ENCODE results near the gene PPFIBP2.
"Not testable (repeated sequence)": the region's sequence is repeated elsewhere in the genome, so short reads cannot be mapped to it uniquely, and the experiment has no call there.

PPFIBP2 gene

DNA sequence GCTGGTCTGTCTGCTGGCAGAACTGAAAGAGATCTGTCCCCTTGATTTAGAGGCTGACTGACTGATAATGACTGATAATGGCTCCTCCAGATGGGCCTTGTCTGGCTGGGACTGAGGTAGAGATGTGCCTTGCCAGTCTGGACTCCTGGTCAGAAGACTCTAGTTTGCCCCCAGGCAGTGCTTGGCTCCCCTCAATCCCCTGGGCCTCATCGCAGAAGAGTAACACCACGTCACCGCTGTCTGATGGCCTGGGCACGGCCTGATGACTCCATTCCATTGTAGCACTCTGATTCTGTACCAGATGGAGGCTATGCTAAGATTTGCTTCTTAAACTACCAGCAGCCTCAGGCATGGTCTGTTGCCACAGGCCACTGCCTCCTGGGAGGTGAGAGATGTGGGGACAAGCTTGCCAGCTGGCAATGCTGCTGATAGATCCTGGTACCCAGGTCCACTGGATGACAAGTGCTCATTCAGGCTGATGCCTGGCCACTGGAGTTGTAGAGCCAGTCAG is 140.5 kb downstream of the PPFIBP2 start:
- no peak for DNase-seq (ENCODE audit: low read depth)
- TF ChIP-seq, protein P1, sequence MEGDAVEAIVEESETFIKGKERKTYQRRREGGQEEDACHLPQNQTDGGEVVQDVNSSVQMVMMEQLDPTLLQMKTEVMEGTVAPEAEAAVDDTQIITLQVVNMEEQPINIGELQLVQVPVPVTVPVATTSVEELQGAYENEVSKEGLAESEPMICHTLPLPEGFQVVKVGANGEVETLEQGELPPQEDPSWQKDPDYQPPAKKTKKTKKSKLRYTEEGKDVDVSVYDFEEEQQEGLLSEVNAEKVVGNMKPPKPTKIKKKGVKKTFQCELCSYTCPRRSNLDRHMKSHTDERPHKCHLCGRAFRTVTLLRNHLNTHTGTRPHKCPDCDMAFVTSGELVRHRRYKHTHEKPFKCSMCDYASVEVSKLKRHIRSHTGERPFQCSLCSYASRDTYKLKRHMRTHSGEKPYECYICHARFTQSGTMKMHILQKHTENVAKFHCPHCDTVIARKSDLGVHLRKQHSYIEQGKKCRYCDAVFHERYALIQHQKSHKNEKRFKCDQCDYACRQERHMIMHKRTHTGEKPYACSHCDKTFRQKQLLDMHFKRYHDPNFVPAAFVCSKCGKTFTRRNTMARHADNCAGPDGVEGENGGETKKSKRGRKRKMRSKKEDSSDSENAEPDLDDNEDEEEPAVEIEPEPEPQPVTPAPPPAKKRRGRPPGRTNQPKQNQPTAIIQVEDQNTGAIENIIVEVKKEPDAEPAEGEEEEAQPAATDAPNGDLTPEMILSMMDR (IDR thresholded peaks at IDR 0.05; ENCODE audit: low read depth, low read length, missing control alignments): no peak
- H3K4me3 ChIP-seq (ENCODE audit: low read depth, low read length): no peak overlapping the region

DNA sequence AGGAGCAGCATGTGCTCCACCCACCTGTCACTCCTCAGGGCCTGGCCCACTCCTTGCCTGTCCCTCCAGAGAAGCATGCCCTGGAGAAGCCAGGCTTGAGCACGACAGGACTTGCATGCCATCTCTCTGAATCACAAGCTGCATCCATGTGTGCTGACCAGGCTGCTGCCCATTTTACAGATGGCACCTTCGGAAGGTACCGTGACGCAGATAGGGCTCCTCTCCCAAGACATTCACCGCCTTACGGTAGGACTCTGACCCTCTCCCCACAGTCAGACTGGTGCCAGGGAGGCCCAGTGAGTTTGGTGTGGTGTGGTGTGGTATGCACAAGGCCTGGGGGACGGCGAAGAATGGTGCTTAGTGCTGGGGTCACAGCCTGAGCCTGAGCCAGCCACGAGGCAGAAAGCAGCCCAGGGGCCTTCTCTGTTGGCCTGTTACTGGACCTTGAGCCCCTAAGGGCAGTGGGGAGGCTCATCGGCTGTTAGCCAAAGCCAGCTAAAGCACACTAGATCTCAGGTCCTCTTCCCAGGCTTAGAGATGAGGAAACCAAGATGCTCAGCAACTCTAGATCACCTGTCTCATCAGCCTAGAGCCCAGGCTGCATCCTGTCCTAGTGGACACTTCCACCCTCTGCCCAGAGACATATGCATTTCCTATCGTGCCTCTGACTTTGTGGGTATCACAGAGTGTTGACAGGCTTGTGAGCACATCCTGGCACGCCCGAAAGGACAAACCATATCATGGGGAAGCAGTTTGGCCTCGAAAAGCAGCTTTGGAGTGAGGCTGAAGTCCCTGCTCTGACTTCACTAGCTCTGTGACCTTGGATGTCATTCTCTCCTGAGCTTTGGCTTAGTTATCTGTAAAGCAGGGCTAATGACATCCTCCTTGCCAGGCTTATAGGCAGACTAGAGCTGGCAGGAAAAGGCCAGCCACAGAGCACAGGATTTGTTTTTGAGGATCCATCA is 141.7 kb downstream of the PPFIBP2 start:
- no peak for DNase-seq (ENCODE audit: low read depth)
- TF ChIP-seq, protein P1 (IDR thresholded peaks at IDR 0.05; ENCODE audit: low read depth, low read length, missing control alignments): no peak
- no peak overlapping the region for H3K4me3 ChIP-seq (ENCODE audit: low read depth, low read length)

DNA sequence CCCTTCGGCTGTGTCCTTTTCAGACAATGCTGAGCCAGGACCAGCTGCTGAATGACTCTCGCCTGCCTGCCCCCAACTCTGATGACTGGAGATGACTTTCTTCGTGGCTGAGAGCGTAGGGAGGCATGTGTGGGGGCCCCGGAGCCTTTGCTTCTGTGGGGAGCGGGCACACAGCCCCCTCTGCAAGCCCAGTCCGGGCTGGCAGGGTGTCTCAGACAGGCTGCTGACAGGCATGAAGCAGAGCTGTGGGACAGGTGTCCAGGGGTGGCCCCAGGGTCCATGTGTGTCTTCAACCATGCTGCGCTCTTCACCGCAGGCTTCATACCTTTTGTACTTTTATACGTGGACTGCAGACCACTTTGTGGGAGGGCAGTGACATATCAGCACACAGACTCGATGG is 142.9 kb downstream of the PPFIBP2 start:
- H3K4me3 ChIP-seq (ENCODE audit: low read depth, low read length): no peak overlapping the region
- no peak for DNase-seq (ENCODE audit: low read depth)
- TF ChIP-seq, protein P1 (IDR thresholded peaks at IDR 0.05; ENCODE audit: low read depth, low read length, missing control alignments): no peak

DNA sequence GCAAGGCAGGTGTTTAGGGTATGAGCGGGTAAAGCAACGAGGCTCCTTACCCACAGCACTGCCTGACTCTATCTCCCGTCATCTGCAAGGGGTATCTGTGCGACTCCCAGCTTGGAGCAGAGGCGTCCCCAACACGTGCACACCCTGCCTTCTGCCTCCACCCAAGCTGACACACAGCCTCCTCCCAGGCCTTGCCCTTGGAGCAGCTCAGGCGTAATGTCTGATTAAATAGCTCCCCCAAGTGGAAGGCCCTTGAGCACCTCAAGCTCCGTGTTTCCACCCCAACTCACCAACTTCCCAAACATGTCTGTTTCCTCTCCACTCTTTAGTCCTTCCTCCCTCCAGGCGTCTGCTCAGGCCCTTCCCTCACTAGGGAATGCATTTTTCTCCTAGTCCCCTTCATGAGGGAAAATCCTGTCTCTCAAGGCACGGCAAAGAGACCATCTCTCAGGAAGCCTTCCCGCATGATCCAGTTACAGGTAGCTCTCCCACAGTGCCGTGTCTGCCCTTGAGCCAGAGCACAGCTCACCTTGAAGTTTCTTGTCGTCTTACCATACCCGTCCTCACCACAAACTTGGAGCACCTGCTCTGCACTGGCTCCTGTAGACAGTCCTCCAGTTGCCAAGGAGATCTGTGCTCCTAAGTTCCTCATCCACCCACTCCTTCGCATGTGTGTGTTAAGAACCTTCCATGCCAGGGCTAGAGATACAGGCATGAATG is 143.7 kb downstream of the PPFIBP2 start:
- H3K4me3 ChIP-seq (ENCODE audit: low read depth, low read length): no peak overlapping the region
- DNase-seq (ENCODE audit: low read depth): no peak
- TF ChIP-seq, protein P1 (IDR thresholded peaks at IDR 0.05; ENCODE audit: low read depth, low read length, missing control alignments): peak; percentile 3

DNA sequence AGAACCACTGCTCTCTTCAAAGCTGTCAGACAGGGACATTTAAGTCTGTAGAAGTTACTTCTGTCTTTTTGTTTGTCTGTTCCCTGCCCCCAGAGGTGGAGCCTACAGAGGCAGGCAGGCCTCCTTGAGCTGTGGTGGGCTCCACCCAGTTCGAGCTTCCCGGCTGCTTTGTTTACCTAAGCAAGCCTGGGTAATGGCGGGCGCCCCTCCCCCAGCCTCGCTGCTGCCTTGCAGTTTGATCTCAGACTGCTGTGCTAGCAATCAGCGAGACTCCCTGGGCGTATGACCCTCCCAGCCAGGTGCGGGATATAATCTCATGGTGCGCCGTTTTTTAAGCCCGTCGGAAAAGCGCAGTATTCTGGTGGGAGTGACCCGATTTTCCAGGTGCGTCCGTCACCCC is 149.7 kb downstream of the PPFIBP2 start:
- H3K4me3 ChIP-seq (ENCODE audit: low read depth, low read length); DNase-seq (ENCODE audit: low read depth): not testable (repeated sequence)

DNA sequence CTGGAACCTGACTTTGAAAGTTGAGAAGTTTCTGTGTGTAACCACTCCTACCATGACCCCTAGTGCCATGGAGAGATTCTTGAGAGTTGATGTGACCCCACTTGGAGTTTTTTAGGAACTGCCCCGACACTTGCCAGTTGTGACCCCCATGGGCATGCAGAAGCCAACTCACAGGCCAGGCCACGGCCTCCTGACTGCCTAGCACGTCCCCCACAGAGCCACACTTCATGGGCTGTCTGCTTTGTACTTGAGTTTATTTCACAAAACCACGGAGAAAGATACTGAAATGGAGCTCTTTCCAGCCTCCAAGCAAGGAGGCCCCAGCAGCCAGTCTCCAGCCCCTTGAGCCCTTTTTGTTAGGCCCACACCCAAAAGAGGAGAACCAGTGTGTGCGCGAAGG is 151.1 kb downstream of the PPFIBP2 start:
- DNase-seq (ENCODE audit: low read depth): no peak
- TF ChIP-seq, protein P1 (IDR thresholded peaks at IDR 0.05; ENCODE audit: low read depth, low read length, missing control alignments): no peak
- H3K4me3 ChIP-seq (ENCODE audit: low read depth, low read length): no peak overlapping the region
